AG10803 (cell line): ENCODE results near the gene SLC35B2.
A peak's percentile ranks its signal among the peaks of the same experiment; 100 is the strongest.

Source experiments
- DNase-seq: peaks from one replicate; pipeline ENCODE4 v3.0.0; 2010; ENCODE audit warnings: low read depth
- H3K4me3 ChIP-seq: 2 replicates; pipeline ENCODE4 v1.5.1; 2011; ENCODE audit warnings: mild to moderate bottlenecking, low read length, control low read depth
- TF ChIP-seq, protein P1 (sequence below): conservative IDR thresholded peaks from 2 replicates; pipeline ENCODE4 v1.5.1; 2011; ENCODE audit warnings: mild to moderate bottlenecking, low read length, control low read depth, inconsistent platforms

The SLC35B2 gene

DNA sequence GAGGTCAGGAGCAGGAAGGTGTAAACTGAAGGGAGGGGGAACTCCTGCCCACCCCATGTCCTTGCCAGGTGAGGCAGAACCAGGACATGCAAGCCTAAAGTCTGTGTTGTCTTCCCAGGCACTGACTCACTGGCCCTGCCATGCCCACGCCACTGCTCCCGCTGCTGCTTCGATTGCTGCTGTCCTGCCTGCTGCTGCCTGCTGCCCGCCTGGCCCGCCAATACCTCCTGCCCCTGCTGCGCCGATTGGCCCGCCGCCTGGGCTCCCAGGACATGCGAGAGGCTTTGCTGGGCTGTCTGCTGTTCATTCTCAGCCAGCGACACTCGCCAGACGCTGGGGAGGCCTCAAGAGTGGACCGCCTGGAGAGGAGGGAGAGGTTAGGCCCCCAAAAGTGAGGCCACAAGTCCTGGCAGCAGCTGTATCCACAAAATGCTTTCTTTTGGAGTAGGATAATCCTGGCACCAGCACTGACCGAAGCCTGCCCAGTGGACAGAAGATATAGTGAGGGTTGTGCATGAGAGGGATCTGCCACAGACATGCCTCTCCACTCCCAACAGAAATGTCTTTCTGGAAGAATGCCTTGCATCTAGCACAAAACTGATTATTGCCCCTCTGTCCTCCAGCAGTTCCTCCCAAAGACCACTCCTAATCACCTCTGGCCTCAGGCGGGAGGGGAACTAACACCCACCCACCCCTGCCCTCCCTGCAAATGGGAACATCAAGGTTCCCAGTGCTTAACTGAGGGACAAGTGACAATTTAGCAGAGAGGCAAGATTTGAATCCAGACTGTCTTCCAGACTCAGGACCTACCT lies 39.8 kb downstream of the SLC35B2 start:
- TF ChIP-seq, protein P1, sequence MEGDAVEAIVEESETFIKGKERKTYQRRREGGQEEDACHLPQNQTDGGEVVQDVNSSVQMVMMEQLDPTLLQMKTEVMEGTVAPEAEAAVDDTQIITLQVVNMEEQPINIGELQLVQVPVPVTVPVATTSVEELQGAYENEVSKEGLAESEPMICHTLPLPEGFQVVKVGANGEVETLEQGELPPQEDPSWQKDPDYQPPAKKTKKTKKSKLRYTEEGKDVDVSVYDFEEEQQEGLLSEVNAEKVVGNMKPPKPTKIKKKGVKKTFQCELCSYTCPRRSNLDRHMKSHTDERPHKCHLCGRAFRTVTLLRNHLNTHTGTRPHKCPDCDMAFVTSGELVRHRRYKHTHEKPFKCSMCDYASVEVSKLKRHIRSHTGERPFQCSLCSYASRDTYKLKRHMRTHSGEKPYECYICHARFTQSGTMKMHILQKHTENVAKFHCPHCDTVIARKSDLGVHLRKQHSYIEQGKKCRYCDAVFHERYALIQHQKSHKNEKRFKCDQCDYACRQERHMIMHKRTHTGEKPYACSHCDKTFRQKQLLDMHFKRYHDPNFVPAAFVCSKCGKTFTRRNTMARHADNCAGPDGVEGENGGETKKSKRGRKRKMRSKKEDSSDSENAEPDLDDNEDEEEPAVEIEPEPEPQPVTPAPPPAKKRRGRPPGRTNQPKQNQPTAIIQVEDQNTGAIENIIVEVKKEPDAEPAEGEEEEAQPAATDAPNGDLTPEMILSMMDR: no peak
- no peak overlapping the region for H3K4me3 ChIP-seq
- DNase-seq: peak; percentile 29

DNA sequence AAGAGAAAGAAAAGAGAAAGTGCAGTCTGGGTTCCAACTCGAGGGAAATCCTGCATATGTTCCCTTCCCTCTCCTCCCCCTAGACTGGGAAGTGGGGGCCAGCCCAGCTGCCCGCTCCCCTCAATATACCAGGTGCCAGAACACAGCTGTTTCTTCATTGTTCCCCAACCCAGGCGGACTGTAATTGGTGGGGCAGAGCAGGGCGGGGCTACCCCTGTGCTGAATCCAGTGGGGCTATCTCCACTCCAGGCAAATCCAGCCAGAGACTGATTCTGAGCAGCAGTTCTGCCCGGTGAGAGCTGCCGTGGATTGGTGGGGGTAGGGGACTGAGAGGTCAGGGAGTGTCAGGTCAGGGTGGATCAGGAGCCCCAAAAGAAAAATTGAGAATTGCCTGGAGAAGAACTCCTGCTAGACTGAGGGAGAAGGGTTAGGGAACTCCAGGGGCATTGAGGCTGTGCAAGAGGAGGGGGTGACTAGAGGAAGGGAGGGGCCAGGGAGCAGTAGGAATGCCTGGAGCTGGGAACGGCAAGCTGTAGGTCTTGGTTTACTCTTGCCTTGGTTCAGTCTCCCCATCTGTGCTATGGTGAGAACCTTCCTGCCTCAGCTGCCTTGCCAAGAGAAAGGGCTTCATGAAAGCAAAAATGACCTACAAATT lies 40.5 kb downstream of the SLC35B2 start, which contains the start of gene MYMX:
MYMX (plus strand) TSS at position 250 of the 655 bp plus-strand sequence. CDS start 546 bp downstream, outside the sequence.
- TF ChIP-seq, protein P1: no peak
- DNase-seq: no peak
- no peak within 1 kb of the TSS for H3K4me3 ChIP-seq

DNA sequence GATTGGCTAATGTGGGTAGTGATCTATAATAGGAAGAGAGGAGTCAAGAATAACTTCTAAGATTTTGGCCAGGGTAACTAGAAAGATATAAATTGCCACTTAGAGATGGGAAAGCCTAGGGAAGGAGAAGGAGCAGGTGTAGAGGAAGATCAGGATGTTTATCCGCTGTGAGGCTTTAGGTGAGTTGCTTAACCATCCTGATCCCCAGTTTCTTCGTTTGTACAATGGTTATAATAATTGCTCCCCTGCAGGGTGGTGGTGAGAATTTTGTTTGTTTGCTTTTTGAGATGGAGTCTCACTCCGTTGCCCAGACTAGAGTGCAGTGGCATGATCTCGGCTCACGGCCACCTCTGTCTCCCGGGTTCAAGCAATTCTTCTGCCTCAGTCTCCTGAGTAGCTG lies 43.0 kb downstream of the SLC35B2 start:
- no peak overlapping the region for H3K4me3 ChIP-seq
- TF ChIP-seq, protein P1: no peak
- DNase-seq: no peak

DNA sequence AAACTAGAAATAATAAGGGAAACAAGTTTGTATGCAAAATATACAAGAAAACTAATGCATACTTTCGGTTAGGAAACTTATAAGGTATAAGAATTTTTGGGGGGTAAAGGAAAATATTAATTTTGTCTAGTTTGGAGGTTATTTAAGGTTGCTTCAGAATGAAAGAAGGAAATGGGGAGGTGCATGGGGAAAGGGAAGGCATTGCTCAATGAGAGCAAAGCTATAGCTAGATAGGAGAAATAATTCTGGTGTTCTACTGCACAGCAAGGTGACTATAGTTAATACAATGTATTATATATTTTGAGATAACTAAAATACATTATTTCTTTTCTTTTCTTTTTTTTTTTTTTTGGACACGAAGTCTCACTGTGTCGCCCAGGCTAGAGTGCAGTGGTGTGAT lies 46.0 kb downstream of the SLC35B2 start:
- no peak for DNase-seq
- no peak overlapping the region for H3K4me3 ChIP-seq
- TF ChIP-seq, protein P1: no peak

DNA sequence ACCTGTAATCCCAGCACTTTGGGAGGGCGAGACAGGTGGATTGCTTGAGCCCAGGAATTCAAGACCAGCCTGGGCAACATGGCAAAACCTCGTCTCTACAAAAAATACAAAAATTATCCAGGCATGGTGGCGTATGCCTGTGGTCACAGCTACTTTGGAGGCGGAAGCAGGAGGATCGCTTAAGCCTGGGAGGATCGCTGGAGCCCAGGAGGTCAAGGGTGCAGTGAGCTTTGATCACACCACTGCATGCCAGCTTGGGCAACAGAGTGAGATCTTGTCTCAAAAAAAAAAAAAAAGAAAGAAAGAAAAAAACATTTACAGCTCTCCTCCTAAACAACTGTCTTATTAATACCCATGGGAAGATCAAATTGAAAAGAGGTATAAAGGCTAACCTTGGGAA lies 49.4 kb downstream of the SLC35B2 start:
- TF ChIP-seq, protein P1: no peak
- H3K4me3 ChIP-seq: no peak overlapping the region
- DNase-seq: no peak
